ENCODE measurements around the gene FTO.

The FTO gene

DNA sequence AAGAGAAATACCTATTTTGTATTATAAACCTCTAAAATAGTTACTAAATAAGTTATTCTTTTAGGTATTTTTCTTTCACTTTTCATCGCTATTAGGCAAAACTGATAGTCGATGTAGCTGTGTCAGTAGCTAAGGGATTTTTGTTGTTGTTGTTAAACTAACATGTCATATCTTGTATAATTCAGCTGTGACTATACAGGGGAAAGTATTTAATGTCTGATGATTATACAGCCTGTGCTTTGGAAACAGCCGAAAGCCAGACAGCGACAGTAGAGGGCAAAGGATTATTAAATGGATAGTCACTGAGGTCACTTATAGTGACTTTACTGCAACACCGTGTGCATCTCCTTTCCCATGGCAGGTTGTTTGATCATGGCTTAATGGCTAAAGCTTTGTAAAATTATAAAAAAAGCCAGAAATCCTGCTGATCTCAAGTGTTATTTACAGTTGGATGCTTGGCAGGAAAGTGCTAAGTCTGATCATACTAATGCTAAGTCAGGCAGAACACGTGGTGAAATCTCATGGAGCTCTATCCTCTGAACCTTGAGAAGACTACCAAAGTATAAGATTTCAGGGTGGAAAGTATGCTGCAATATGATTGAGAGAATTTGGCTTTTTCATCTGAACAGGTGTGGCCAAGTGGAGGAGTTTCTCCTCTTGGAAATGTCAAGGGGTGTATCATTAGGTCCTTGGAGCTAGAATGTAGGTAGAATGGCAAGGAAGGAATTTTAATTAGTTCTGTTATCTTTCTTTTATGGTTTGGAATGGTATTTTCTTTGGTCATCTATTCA lies 88.4 kb downstream of the FTO start:
- Mint-ChIP-seq H3K36me3 (peaks cover 0 to 5% of the 10 kb centered on the region in 2 donors), H3K27me3 (no peaks in the 10 kb centered on the region), H3K4me3 (no peak overlapping the region), H3K27ac (no peak overlapping the region), H3K4me1 (peaks cover 24 to 30% of the 10 kb centered on the region in 2 donors), H3K9me3 (no peaks in the 10 kb centered on the region)
- no peak for DNase-seq
- ATAC-seq (replicated peaks), result no peak

DNA sequence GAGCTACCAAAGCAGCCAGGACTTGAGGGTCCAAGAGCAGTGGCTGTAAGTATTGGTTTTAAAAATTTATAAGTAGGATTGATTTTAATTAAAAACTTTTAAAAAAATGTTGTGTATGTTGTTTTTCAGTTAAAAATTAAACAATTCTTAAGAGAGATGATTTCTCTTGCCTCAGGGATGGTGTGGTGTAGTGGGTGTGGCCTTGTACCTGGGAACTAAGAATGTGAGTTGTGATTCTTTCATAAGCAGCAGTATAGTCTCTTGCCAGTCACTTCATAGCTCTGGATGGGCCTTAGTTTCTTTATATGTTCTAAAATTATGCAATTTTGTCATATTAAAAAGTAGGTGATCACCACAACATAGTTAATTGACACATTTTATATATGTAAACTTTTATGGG lies 99.5 kb downstream of the FTO start:
- Mint-ChIP-seq H3K27ac (no peak overlapping the region), H3K4me3 (no peak overlapping the region), H3K4me1 (peaks cover 16 to 21% of the 10 kb centered on the region in 2 donors), H3K27me3 (no peaks in the 10 kb centered on the region), H3K36me3 (peaks cover 9 to 17% of the 10 kb centered on the region in 2 donors), H3K9me3 (peaks cover 4 to 5% of the 10 kb centered on the region in 2 donors)
- ATAC-seq (replicated peaks), result no peak
- DNase-seq, result no peak

DNA sequence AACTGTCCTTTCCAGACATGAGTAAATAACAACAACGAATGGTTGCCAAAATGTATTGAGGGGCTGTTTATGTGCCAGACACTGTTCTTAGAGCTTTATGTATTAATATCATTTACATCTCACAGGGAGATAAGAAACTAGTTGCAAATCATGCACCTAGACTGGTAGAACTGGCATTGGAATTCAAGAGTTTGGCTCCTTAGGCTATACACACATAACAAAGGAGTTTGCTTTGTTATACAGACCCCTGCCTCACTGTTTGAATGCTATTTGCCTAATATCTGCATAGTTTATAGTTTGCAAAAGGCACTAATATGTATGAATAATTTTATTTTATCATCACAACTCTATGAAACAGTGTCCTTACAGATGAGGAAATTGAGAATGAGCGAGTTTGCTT lies 100.0 kb downstream of the FTO start:
- Mint-ChIP-seq H3K9me3 (peaks cover 4 to 5% of the 10 kb centered on the region in 2 donors), H3K36me3 (peaks cover 9 to 17% of the 10 kb centered on the region in 2 donors), H3K27me3 (no peaks in the 10 kb centered on the region), H3K4me1 (peaks cover 13 to 21% of the 10 kb centered on the region in 2 donors), H3K4me3 (no peak overlapping the region), H3K27ac (no peak overlapping the region)
- DNase-seq (no peak), ATAC-seq (replicated peaks) (no peak)

DNA sequence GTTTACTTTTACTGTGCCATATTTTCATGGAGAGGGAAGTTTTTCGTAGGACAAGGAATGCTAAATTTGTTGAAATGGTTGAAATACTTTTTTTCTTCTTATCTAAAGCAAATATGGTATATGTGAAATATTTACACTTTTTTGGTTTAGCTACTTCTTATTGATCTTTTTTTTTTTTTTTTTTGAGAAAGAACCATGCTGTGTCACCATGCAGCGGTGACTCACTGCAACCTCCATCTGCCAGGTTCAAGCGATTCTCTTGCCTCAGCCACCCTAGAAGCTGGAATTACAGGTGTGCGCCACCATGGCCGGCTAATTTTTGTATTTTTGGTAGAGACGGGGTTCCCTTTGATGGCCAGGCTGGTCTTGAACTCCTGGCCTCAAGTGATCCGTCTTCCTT lies 100.5 kb downstream of the FTO start:
- Mint-ChIP-seq H3K27me3 (no peaks in the 10 kb centered on the region), H3K4me1 (peaks cover 13 to 21% of the 10 kb centered on the region in 2 donors), H3K27ac (no peak overlapping the region), H3K36me3 (peaks cover 9 to 17% of the 10 kb centered on the region in 2 donors), H3K4me3 (no peak overlapping the region), H3K9me3 (peaks cover 2 to 5% of the 10 kb centered on the region in 2 donors)
- ATAC-seq (replicated peaks) (no peak), DNase-seq (no peak)

DNA sequence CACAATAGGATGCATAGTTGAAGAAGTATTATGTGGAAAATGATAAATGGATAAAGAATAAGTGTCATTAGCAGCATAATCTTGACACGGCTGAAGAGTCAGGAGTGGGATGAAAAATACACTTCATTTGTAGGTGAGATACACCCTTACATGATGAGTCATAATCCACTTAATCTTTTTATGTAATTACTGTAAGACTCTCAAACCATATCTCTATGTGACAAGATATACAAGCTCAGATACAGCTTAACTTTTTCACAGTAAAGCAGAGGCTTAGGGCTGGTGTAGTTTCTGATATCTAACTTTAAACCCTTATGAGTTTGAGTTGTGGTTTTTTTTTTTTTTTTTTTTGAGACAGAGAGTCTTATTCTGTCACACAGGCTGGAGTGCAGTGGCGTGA lies 101.2 kb downstream of the FTO start:
- peaks cover 9 to 17% of the 10 kb centered on the region in 2 donors for H3K36me3 Mint-ChIP-seq
- H3K27ac Mint-ChIP-seq, result no peak overlapping the region
- DNase-seq (no peak), ATAC-seq (replicated peaks) (no peak)
- H3K27me3 Mint-ChIP-seq, result no peaks in the 10 kb centered on the region
- peaks cover 13 to 23% of the 10 kb centered on the region in 2 donors for H3K4me1 Mint-ChIP-seq
- H3K9me3 Mint-ChIP-seq, result peaks cover 2 to 5% of the 10 kb centered on the region in 2 donors
- H3K4me3 Mint-ChIP-seq, result no peak overlapping the region

DNA sequence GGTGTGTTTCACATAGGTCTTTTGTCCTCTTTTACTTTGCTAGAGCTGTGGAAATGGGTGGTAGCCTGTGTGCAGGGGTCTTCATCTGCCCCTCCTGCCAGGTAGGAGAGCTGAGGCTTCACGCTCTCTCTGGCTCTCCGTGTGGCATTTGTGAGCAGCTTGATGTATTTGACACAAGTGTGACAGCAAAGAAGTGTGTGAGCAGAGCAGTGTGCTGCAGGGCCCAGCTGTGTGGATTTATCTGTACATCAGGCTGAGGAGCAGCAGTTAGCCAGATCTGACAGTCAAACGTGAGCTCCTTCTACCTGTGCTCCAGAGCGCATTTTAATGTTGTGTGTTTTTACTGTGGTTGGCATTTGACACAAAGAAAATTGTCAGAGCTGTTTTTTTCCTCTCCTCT lies 101.8 kb downstream of the FTO start:
- no peaks in the 10 kb centered on the region for H3K27me3 Mint-ChIP-seq
- no peak overlapping the region for H3K27ac Mint-ChIP-seq
- peaks cover 15 to 23% of the 10 kb centered on the region in 2 donors for H3K36me3 Mint-ChIP-seq
- H3K9me3 Mint-ChIP-seq, result peaks cover 2 to 5% of the 10 kb centered on the region in 2 donors
- H3K4me1 Mint-ChIP-seq, result peaks cover 15 to 29% of the 10 kb centered on the region in 2 donors
- DNase-seq (no peak), ATAC-seq (replicated peaks) (no peak)
- no peak overlapping the region for H3K4me3 Mint-ChIP-seq

DNA sequence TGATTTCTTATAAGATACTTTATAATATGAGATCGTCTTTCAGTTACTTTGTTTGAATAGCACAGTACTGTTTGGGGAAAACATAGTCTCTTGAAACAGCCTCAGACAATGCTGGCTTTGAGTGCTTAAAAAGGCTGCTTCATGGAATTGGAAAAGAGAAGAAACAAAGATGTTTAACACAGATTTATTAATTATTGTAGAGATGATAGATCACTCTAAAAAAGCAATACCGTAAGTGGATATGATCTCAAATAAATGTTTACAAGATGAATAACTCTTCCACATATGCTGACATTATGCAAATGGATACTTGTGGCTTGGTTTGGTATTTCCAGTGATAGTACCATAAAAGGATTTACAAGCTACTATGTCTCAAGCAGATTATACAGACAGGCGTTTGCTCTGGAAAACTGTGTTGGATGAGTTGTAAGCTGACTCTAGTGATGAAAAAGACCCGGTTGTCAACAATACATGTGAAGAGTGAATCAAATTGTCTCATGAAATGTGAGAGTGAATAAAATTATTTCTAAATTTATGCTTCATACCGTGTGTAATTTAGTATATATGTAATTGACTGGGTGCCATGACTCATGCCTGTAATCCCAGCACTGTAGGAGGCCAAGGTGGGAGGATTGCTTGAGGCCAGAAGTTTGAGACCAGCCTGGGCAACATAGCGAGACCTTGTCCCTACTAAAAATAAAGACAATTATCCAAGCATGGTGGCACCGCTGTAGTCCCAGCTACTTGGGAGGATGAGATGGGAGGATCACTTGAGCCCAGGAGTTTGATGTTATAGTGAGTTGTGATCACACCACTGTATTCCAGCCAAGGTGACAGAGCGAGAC lies 105.4 kb downstream of the FTO start:
- Mint-ChIP-seq H3K9me3 (no peaks in the 10 kb centered on the region), H3K4me1 (peaks cover 9 to 19% of the 10 kb centered on the region in 2 donors), H3K27ac (no peak overlapping the region), H3K4me3 (no peak overlapping the region), H3K27me3 (no peaks in the 10 kb centered on the region), H3K36me3 (peaks cover 21 to 27% of the 10 kb centered on the region in 2 donors)
- DNase-seq (no peak), ATAC-seq (replicated peaks) (no peak)

DNA sequence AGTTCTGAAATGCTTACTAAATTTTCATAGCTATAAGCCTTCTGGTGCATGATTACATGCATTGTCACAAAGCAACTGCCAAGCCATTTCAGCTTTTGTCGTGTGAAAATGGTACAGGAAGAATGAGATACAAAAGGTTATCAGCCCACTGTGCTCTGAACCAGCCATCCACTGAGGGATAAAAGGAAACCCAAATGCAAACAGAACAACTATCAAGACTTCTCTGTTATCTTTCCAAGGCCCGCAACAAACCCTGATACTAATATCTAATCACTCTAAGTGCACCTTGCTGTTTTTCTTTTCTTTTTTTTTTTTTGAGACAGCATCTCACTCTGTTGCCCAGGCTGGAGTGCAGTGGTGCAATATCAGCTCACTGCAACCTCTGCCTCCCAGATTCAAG lies 109.0 kb downstream of the FTO start:
- peaks cover 38 to 53% of the 10 kb centered on the region in 2 donors for H3K36me3 Mint-ChIP-seq
- H3K9me3 Mint-ChIP-seq, result peaks cover 4 to 9% of the 10 kb centered on the region in 2 donors
- DNase-seq (no peak), ATAC-seq (replicated peaks) (no peak)
- H3K27me3 Mint-ChIP-seq, result no peaks in the 10 kb centered on the region
- H3K4me3 Mint-ChIP-seq, result no peak overlapping the region
- no peak overlapping the region for H3K27ac Mint-ChIP-seq
- peaks cover 10 to 17% of the 10 kb centered on the region in 2 donors for H3K4me1 Mint-ChIP-seq

DNA sequence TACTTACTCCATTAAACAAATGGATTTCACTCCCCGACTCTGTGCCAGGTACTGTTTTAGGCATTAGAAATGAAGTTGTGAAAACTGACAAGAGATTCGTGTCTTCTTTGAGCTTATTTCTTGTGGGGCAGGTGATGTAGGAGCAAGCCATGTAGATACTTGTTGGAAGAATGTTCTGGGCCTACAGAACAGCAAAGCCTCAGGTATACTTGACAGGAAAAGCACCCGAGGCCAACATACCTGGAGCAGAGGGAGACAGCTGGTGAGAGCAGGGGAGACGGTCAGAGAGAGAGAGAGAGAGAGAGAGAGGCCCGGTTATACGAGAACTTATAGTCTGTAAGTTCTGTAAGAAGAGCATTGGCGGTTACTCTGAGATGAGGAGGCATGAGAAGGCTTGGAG lies 110.8 kb downstream of the FTO start:
- Mint-ChIP-seq H3K27ac (no peak overlapping the region), H3K9me3 (peaks cover 4 to 9% of the 10 kb centered on the region in 2 donors), H3K27me3 (no peaks in the 10 kb centered on the region), H3K4me3 (no peak overlapping the region), H3K36me3 (peaks cover 38 to 53% of the 10 kb centered on the region in 2 donors), H3K4me1 (peaks cover 10 to 17% of the 10 kb centered on the region in 2 donors)
- DNase-seq (no peak), ATAC-seq (replicated peaks) (no peak)

DNA sequence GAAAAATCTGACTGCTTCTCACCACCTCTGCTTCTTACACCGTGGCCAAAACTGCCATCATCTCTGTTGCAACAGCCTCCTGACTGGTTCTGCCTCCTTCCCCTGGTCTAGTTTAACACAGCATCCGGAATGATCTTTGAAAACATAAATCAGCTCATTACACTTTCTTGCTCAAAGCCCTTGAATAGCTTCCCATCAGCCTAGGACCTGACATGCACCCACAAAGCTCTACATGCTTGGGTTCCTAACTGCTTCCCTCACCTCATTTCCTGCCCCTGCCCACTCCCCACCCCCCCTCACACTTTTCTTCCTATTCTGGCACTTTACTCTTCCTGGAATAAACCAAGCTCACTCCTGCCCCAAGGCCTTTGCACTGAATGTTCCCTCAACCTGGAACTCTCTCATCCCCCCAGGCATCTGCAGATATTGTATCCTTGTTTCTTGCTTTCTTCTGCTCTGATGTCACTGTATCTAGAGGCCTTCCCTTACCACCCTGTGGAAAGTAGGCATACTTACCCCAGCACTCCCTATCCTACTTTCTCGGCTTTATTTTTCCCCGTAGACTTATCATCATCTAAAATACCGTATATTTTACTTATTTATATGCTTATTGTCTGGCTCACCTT lies 112.4 kb downstream of the FTO start:
- Mint-ChIP-seq H3K27ac (no peak overlapping the region), H3K9me3 (peaks cover 4 to 9% of the 10 kb centered on the region in 2 donors), H3K36me3 (peaks cover 28 to 42% of the 10 kb centered on the region in 2 donors), H3K4me3 (no peak overlapping the region), H3K27me3 (no peaks in the 10 kb centered on the region), H3K4me1 (peaks cover 9% of the 10 kb centered on the region in 2 donors)
- DNase-seq (no peak), ATAC-seq (replicated peaks) (no peak)

DNA sequence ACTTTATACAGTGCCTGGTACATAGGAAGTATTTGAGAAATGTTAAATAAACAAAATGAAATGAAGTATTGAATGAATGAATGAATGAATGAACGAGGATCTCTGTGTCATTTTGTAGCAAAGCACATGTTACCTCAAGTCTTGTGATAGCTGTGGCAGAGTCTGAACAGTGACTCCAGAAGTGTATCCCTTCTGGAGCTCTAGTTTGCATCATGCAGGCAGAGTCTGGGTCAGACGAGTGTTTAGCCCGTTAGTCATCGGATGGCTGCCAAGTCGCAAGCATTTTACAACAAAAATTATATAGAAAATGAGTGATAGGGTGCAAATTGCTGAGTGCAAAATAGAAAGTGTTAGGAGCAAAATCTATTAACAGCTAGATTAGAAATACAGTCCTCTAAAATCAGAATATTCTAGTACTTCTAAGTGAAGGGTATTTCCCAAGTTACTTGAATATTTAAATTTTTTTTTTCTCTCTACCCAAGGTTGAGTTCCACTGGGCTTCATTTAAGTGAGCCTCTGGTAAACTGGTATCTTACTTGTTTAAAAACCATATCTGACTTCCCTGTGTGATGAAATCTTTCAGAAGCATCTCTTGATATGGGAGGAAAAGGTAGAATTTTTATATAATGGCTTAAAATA lies 113.3 kb downstream of the FTO start:
- Mint-ChIP-seq H3K4me1 (peaks cover 9 to 12% of the 10 kb centered on the region in 2 donors), H3K27me3 (no peaks in the 10 kb centered on the region), H3K27ac (no peak overlapping the region), H3K9me3 (peaks cover 4 to 9% of the 10 kb centered on the region in 2 donors), H3K36me3 (peaks cover 26 to 33% of the 10 kb centered on the region in 2 donors), H3K4me3 (no peak overlapping the region)
- DNase-seq (no peak), ATAC-seq (replicated peaks) (no peak)

DNA sequence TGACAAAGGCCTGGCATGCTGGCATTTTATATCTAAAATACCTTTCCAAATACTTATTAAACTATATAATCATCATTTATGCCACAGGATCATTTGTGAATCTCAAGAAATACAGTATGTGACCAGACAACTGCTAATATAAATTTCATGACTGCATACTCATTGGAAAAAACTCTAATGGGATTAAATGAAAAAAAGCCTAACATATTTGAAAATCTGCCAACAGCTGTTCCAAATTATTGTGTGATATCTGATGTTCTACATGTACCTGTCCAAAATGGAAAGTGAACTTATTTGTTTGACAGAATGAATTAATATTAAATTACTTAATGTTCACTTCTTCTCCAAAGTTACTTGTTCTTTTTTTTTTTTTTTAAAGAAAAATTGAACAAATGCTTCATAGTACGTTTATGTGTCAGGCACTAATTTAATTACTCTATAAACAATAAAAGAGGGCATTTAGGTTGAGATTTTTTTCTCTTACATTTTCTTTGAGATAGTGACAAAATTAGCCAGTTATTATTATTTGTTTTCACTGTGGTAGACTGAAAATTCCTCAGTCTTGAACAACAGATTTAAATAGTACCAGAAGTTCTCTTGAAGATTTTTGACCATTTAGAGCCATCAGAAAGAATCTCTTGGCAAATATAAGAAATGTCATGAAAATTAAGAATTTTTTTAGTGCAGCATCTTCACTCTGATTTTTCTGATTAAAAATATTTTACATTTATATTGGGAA lies 114.0 kb downstream of the FTO start:
- DNase-seq (no peak), ATAC-seq (replicated peaks) (no peak)
- Mint-ChIP-seq H3K36me3 (peaks cover 25 to 33% of the 10 kb centered on the region in 2 donors), H3K4me3 (no peak overlapping the region), H3K4me1 (peaks cover 9 to 12% of the 10 kb centered on the region in 2 donors), H3K27me3 (no peaks in the 10 kb centered on the region), H3K27ac (no peak overlapping the region), H3K9me3 (peaks cover 4 to 9% of the 10 kb centered on the region in 2 donors)

DNA sequence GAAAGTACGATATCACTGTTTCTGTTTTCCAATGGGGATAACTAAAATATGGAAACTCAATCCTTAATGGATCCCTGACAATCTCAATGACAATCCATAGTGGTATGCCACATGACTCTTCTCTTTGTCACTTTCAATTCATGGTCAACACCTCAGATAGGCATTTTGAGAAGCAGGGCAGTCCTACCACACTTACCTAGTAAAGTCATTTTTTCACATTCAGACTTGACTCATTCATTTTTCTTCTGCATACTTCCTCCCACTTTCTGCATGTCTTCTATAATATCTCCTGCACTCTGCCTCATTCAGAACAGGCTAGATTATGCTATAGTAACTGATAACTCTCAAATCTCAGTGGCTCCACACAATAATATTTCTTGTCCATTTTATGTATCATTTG lies 117.5 kb downstream of the FTO start:
- no peak overlapping the region for H3K4me3 Mint-ChIP-seq
- DNase-seq (no peak), ATAC-seq (replicated peaks) (no peak)
- peaks cover 2 to 6% of the 10 kb centered on the region in 2 donors for H3K4me1 Mint-ChIP-seq
- peaks cover 10 to 12% of the 10 kb centered on the region in 2 donors for H3K36me3 Mint-ChIP-seq
- H3K27me3 Mint-ChIP-seq, result no peaks in the 10 kb centered on the region
- H3K9me3 Mint-ChIP-seq, result peaks cover 0 to under 1% of the 10 kb centered on the region in 2 donors
- H3K27ac Mint-ChIP-seq, result no peak overlapping the region

Data from stimulated activated naive B cell treated with anti-CD40 and anti-IgM and Interleukin-4, amounts not matched to agents 10 μg/mL and 1 μg/mL and 100 μg/mL, for 72 hours (primary cell).